Measurements from ENCODE around the gene TTC3.
"Not testable (repeated sequence)": the region's sequence is repeated elsewhere in the genome, so short reads cannot be mapped to it uniquely, and the experiment has no call there.

The TTC3 gene

DNA sequence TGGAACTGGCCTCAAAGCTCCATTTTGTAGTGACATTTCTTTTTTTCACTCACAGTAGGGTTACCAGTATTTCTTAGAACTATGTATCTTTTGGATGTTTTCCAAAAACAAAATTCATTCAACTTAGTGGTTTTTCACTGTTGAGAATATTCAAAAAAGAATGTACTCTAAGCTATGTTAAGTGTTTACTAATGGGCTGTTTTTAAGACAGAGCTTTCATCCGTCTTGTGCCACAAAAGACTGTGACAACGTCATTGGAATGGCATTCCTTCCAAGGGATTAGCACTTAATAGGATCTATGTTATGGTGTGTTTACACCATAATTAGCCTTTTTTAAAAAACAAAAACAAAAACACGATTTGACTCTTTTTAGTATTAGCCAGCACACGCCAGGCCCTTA, 66.8 kb downstream of the TTC3 start:
- H3K27ac ChIP-seq, result peak overlapping the region; percentile 91
- peak; percentile 64 for DNase-seq (ENCODE audit: low read depth, low spot score)
- no peak overlapping the region for H3K9ac ChIP-seq (ENCODE audit: insufficient read length)
- peaks cover 53% of the 10 kb centered on the region for H3K36me3 ChIP-seq (ENCODE audit: insufficient read depth, low read length)
- H3K9me3 ChIP-seq (ENCODE audit: low read depth, low read length), result peaks cover 13% of the 10 kb centered on the region
- TF ChIP-seq EZH2 (IDR thresholded peaks at IDR 0.05), result no peak
- peak; percentile 96 for TF ChIP-seq FOXP2 (optimal IDR thresholded peaks at IDR 0.05; ENCODE audit: control extremely low read depth, extremely low read length, insufficient read depth)
- TF ChIP-seq POLR2AphosphoS5 (IDR thresholded peaks at IDR 0.05; ENCODE audit: borderline replicate concordance, low read depth, low read length), result no peak
- H3K4me3 ChIP-seq, result peak overlapping the region; percentile 4

DNA sequence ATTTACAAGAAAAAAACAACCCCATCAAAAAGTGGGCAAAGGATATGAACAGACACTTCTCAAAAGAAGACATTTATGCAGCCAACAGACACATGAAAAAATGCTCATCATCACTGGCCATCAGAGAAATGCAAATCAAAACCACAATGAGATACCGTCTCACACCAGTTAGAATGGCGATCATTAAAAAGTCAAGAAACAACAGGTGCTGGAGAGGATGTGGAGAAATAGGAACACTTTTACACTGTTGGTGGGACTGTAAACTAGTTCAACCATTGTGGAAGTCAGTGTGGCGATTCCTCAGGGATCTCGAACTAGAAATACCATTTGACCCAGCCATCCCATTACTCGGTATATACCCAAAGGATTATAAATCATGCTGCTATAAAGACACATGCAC, 70.3 kb downstream of the TTC3 start:
- not testable (repeated sequence) for H3K9ac ChIP-seq (ENCODE audit: insufficient read length); DNase-seq (ENCODE audit: low read depth, low spot score); H3K27ac ChIP-seq; H3K9me3 ChIP-seq (ENCODE audit: low read depth, low read length); H3K4me3 ChIP-seq
- H3K36me3 ChIP-seq (ENCODE audit: insufficient read depth, low read length), result peaks cover 44% of the 10 kb centered on the region

DNA sequence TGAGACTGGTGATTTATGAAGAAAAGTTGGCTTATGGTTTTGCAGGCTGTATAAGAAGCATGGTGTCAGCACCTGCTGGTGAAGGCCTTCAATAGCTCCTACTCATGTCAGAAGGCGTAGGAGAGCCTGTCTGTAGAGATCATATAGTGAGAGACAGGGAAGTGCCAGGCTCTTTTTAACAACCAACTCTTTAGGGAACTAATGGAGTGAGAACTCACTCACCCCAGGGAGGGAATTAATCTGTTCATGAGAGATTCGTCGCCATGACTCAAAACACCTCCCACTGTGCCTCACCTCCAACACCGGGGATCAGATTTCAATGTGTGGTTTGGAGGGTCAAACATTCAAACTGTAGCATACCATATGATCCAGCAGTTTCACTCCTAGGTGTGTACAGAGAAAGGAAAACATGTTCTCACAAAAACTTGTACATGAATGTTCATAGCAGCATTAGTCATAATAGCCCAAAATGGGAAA, 72.6 kb downstream of the TTC3 start:
- Histone ChIP-seq H3K9ac (ENCODE audit: insufficient read length) (no peak overlapping the region), H3K4me3 (no peak overlapping the region), H3K9me3 (ENCODE audit: low read depth, low read length) (no peaks in the 10 kb centered on the region), H3K27ac (no peak overlapping the region), H3K36me3 (ENCODE audit: insufficient read depth, low read length) (peaks cover 60% of the 10 kb centered on the region)
- no peak for TF ChIP-seq FOXP2 (optimal IDR thresholded peaks at IDR 0.05; ENCODE audit: control extremely low read depth, extremely low read length, insufficient read depth)
- DNase-seq (ENCODE audit: low read depth, low spot score), result no peak

DNA sequence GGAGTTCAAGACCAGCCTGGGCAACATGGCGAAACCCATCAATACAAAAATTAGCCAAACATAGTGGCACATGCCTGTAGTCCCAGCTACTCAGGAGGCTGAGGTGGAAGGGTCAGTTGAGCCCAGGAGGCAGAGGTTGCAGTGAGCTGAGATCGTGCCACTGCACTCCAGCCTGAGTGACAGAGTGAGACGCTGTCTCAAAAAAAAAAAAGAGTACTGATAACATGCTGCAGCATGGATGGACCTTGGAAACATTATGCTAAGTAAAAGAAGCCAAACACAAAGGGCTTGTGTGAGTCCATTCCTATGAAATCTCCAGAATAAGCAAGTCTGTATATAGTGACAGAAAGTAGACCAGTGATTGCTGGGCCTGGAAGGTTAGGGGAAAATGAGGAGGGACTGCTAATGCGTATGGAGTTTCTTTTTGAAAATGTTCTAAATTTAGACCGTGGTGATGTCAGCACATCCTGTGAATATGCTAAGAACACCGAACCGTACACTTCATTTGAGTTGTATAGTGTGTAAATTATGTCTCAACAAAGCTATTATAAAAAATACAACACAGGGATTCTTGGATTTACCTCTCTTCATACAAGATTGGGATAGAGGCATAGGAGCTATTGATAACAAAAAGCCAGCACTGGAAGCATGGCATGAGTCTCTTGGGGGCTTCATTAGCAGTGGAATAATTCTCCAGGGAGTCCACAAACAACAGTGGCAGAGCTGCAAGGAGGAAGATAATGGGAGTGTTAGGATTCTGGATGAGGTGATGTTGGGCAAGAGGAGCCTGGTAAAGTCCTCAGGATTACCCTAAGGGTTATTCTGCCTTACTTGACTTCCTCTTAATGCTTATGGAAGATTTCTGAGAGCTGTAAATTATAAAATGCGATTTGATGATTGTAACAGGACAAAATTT, 73.5 kb downstream of the TTC3 start:
- H3K36me3 ChIP-seq (ENCODE audit: insufficient read depth, low read length), result peaks cover 60% of the 10 kb centered on the region

DNA sequence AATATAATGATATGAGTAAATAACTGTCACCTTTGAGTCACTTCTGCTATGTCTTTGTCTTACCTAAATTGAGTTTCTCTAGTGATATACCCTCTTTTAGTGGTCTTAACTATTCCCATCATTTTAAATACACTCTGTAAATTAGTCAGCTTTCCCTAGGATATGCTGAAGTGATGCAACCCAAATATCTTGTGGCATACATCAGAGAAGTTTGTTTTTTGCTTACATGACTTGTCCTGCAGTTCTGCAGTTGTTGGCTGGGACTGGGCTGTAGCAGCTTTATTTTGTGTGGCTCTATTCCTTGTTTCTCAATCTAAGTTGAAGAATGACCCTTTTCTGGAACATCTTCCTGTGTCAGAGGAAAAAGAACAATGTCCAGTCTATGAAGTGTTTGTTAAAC, 76.4 kb downstream of the TTC3 start:
- no peak for DNase-seq (ENCODE audit: low read depth, low spot score)
- no peaks in the 10 kb centered on the region for H3K9me3 ChIP-seq (ENCODE audit: low read depth, low read length)
- no peak overlapping the region for H3K27ac ChIP-seq
- peaks cover 72% of the 10 kb centered on the region for H3K36me3 ChIP-seq (ENCODE audit: insufficient read depth, low read length)
- H3K4me3 ChIP-seq, result no peak overlapping the region
- no peak for TF ChIP-seq EZH2 (IDR thresholded peaks at IDR 0.05)
- no peak for TF ChIP-seq POLR2AphosphoS5 (IDR thresholded peaks at IDR 0.05; ENCODE audit: borderline replicate concordance, low read depth, low read length)
- TF ChIP-seq FOXP2 (optimal IDR thresholded peaks at IDR 0.05; ENCODE audit: control extremely low read depth, extremely low read length, insufficient read depth), result no peak
- H3K9ac ChIP-seq (ENCODE audit: insufficient read length), result no peak overlapping the region

More for the DNA sequence above, 73.5 kb downstream of the TTC3 start:
- no peak overlapping the region for H3K4me3 ChIP-seq
- H3K9me3 ChIP-seq (ENCODE audit: low read depth, low read length), result no peaks in the 10 kb centered on the region
- peak overlapping the region; percentile 42; the same call in 1 of the 2 replicates for H3K27ac ChIP-seq
- H3K9ac ChIP-seq (ENCODE audit: insufficient read length), result no peak overlapping the region
- no peak for DNase-seq (ENCODE audit: low read depth, low spot score)
- TF ChIP-seq FOXP2 (optimal IDR thresholded peaks at IDR 0.05; ENCODE audit: control extremely low read depth, extremely low read length, insufficient read depth) (no peak), POLR2AphosphoS5 (IDR thresholded peaks at IDR 0.05; ENCODE audit: borderline replicate concordance, low read depth, low read length) (no peak), EZH2 (IDR thresholded peaks at IDR 0.05) (no peak)

DNA sequence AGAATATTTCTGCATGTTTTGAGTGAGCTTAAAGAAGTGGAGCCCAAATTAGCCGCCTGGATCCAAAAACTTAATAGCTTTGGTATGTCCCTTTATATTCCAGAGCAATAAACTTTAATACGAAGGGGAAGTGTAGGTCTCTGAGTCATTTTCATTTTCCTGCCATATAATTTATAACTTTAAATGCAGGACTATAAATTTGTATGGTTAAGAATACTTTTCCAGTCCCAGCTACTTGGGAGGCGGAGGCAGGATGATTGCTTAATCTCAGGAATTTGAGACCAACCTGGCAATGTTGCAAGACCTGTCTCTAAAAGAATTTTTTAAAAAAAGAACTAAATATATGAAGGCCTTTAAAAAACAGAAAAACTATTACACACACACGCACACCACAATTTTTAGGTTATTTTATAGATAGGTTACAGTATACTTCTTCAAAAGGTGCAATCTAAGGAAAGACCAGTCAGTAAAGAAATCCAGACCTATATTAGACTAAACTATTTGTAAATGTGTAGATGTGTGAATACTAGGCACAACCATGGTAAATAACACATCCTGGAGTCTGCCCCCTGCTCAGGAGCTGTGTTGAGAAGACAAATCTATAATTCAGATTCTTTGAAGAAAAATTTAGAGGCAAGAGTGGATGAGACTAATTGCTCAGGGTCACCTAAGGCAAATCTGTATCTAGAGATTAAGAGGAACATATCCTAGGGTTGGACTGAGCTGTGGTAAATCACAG, 80.3 kb downstream of the TTC3 start:
- peak overlapping the region; percentile 95 for H3K27ac ChIP-seq
- peaks cover 75% of the 10 kb centered on the region for H3K36me3 ChIP-seq (ENCODE audit: insufficient read depth, low read length)
- peak overlapping the region; percentile 35 for H3K9ac ChIP-seq (ENCODE audit: insufficient read length)
- no peaks in the 10 kb centered on the region for H3K9me3 ChIP-seq (ENCODE audit: low read depth, low read length)
- peak; percentile 74 for DNase-seq (ENCODE audit: low read depth, low spot score)
- H3K4me3 ChIP-seq, result peak overlapping the region; percentile 50
- TF ChIP-seq POLR2AphosphoS5 (IDR thresholded peaks at IDR 0.05; ENCODE audit: borderline replicate concordance, low read depth, low read length) (no peak), FOXP2 (optimal IDR thresholded peaks at IDR 0.05; ENCODE audit: control extremely low read depth, extremely low read length, insufficient read depth) (no peak), EZH2 (IDR thresholded peaks at IDR 0.05) (no peak)

DNA sequence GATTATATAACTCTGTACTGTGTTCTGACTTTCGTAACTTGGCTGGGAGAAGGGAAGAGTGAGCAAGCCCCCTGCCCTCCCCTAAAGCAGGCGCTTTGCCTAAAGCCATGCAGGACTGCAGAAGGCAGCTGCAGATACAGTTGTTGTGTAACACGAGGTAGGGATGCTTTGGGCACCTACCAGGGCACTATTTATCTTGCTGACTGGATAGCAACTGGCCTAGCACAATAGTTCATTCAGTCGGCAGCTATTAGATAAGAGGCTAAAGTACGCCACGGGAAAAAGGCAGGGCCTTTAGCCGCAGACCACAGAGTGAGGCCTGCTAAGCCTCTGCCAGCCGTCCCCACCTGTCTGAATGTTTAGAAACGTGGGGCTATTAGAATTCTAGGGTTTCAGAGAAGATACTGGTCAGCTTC, 80.9 kb downstream of the TTC3 start:
- peaks cover 77% of the 10 kb centered on the region for H3K36me3 ChIP-seq (ENCODE audit: insufficient read depth, low read length)
- no peak for DNase-seq (ENCODE audit: low read depth, low spot score)
- H3K9me3 ChIP-seq (ENCODE audit: low read depth, low read length), result no peaks in the 10 kb centered on the region
- H3K27ac ChIP-seq, result peak overlapping the region; percentile 95
- TF ChIP-seq EZH2 (IDR thresholded peaks at IDR 0.05) (no peak), FOXP2 (optimal IDR thresholded peaks at IDR 0.05; ENCODE audit: control extremely low read depth, extremely low read length, insufficient read depth) (no peak), POLR2AphosphoS5 (IDR thresholded peaks at IDR 0.05; ENCODE audit: borderline replicate concordance, low read depth, low read length) (no peak)
- H3K9ac ChIP-seq (ENCODE audit: insufficient read length), result no peak overlapping the region
- peak overlapping the region; percentile 50 for H3K4me3 ChIP-seq

DNA sequence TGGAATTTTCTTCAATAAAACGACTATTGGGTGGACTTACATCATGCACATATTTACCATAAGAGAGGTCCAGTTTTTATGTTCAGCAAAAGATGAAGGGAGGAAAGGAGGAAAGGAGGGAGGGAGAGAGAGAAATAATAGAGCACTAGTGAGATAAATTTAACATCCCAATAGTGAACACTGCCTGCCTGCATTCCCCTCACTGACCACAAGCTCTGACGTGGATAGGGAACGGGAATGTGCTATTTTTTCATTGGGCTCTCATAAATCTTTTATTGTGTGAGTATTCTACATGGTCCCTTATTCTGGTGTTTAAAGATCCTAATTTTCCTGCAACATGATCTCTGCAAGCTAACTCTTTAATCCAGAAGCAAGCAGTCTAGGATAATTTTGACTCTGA, 82.1 kb downstream of the TTC3 start:
- no peaks in the 10 kb centered on the region for H3K9me3 ChIP-seq (ENCODE audit: low read depth, low read length)
- H3K27ac ChIP-seq, result no peak overlapping the region; the same call in 1 of the 2 replicates
- no peak overlapping the region for H3K4me3 ChIP-seq
- no peak for DNase-seq (ENCODE audit: low read depth, low spot score)
- H3K36me3 ChIP-seq (ENCODE audit: insufficient read depth, low read length), result peaks cover 77% of the 10 kb centered on the region
- H3K9ac ChIP-seq (ENCODE audit: insufficient read length), result no peak overlapping the region
- no peak for TF ChIP-seq EZH2 (IDR thresholded peaks at IDR 0.05)
- TF ChIP-seq FOXP2 (optimal IDR thresholded peaks at IDR 0.05; ENCODE audit: control extremely low read depth, extremely low read length, insufficient read depth), result no peak
